Breast epithelium (tissue), 4 donors: ENCODE measurements around the gene ZMYND12. TPM values are rescaled to one million over a fixed set of nuclear protein-coding genes. Genes with fewer than 3 reads are reported as not detected.
"Not testable (repeated sequence)": the region's sequence is repeated elsewhere in the genome, so short reads cannot be mapped to it uniquely, and the experiment has no call there.

Experiments used
- DNase-seq, 2 donors: peaks; one replicate each; pipeline ENCODE4 v3.0.0-alpha.2; 2019; ENCODE audit warnings: low spot score in 2 of 2
- H3K27ac ChIP-seq, 2 donors: fragments of 200-600 bp; sonication (generic) in 1 of 2; one replicate each; pipeline ENCODE4 v1.5.1; 2016 to 2019; ENCODE audit warnings: mild to moderate bottlenecking in 1 of 2
- H3K27me3 ChIP-seq, 2 donors: fragments of 200-600 bp; sonication (generic) in 1 of 2; one replicate each; pipeline versions ENCODE4 v1.5.1 to v1.6.0; 2017 to 2019; ENCODE audit warnings: control low read depth in 1 of 2, mild to moderate bottlenecking in 1 of 2
- H3K36me3 ChIP-seq: fragments of 200-600 bp; one replicate; pipeline ENCODE4 v1.5.1; 2019
- H3K4me1 ChIP-seq, 2 donors: fragments of 200-600 bp; sonication (generic); one replicate each; pipeline ENCODE4 v1.5.1; 2016 to 2019; ENCODE audit warnings: control low read depth in 1 of 2
- H3K4me3 ChIP-seq, 3 donors: fragments of 200-600 bp; sonication (generic); 1 replicate in 2 of 3; 2 replicates in 1 of 3; pipeline ENCODE4 v1.5.1; 2016 to 2019; ENCODE audit warnings: mild to moderate bottlenecking in 3 of 3, moderate library complexity in 2 of 3
- H3K9me3 ChIP-seq, 2 donors: fragments of 200-600 bp; sonication (generic) in 1 of 2; one replicate each; pipeline ENCODE4 v1.5.1; 2016 to 2019; ENCODE audit warnings: control low read depth in 1 of 2
- CTCF ChIP-seq, 3 donors: fragments of 450-650 bp; IDR thresholded peaks; one replicate each; pipeline ENCODE4 v1.5.1; 2016 to 2017; ENCODE audit warnings: antibody characterized with exemption in 3 of 3, mild to moderate bottlenecking in 3 of 3, moderate library complexity in 3 of 3
- POLR2A ChIP-seq: fragments of 450-650 bp; IDR thresholded peaks from one replicate; pipeline ENCODE4 v1.6.1; 2016; ENCODE audit warnings: antibody characterized with exemption, mild to moderate bottlenecking, moderate library complexity
- POLR2AphosphoS5 ChIP-seq, 3 donors: sonication (generic); formaldehyde crosslinking; IDR thresholded peaks; one replicate each; pipeline ENCODE4 v1.6.1; 2017; ENCODE audit warnings: antibody characterized with exemption in 3 of 3
- intact Hi-C: fragments of 100-400 bp; cut with DNase I; formaldehyde crosslinking; loops from one replicate; pipeline ENCODE4 v1.15.1; 2023; ENCODE audit warnings: low total_unique reads
- total RNA-seq, 3 donors: library from RNA; depleted of rRNA; stranded (reverse); fragments of >200 nt; gene quantifications; one replicate each; pipeline ENCODE4 v1.1.0, GENCODE V29; 2016

ZMYND12 gene
- total RNA-seq, 3 donors from 2014 or later = 1.3 to 4.6 (median 3.8) TPM

GRCh38 chr1:42482635-42483153 lies 26.9 kb upstream of the ZMYND12 start:
- no peaks in the 10 kb centered on the region for H3K4me1 ChIP-seq
- intact Hi-C loops = no loop called here
- peaks cover 5% of the 10 kb centered on the region for H3K36me3 ChIP-seq
- H3K27me3 ChIP-seq = no peaks in the 10 kb centered on the region
- H3K4me3 ChIP-seq = no peak overlapping the region
- no peak overlapping the region for H3K27ac ChIP-seq
- H3K9me3 ChIP-seq = no peaks in the 10 kb centered on the region
- no peak for DNase-seq
- no peak for TF ChIP-seq CTCF (IDR thresholded peaks at IDR 0.05)
- TF ChIP-seq POLR2AphosphoS5 (IDR thresholded peaks at IDR 0.05) = no peak
- TF ChIP-seq POLR2A = no peak

- TF ChIP-seq CTCF (IDR thresholded peaks at IDR 0.05) (no peak), POLR2AphosphoS5 (IDR thresholded peaks at IDR 0.05) (no peak), POLR2A (no peak)
- Histone ChIP-seq H3K4me3 (no peak overlapping the region), H3K27me3 (no peaks in the 10 kb centered on the region), H3K4me1 (no peaks in the 10 kb centered on the region), H3K27ac (no peak overlapping the region), H3K9me3 (no peaks in the 10 kb centered on the region), H3K36me3 (peaks cover 5% of the 10 kb centered on the region)
- no peak for DNase-seq
- intact Hi-C loops = no loop called here
Observed at GRCh38 chr1:42480921-42481320, 25.1 kb upstream of the ZMYND12 start.

GRCh38 chr1:42479621-42480020 lies 23.8 kb upstream of the ZMYND12 start:
- intact Hi-C loops = no loop called here
- peaks cover 5% of the 10 kb centered on the region for H3K36me3 ChIP-seq
- H3K9me3 ChIP-seq = no peaks in the 10 kb centered on the region
- H3K4me3 ChIP-seq = no peak overlapping the region
- no peak for TF ChIP-seq POLR2AphosphoS5 (IDR thresholded peaks at IDR 0.05)
- no peak for TF ChIP-seq CTCF (IDR thresholded peaks at IDR 0.05)
- no peak for TF ChIP-seq POLR2A
- no peaks in the 10 kb centered on the region for H3K4me1 ChIP-seq
- no peaks in the 10 kb centered on the region for H3K27me3 ChIP-seq
- DNase-seq = no peak
- H3K27ac ChIP-seq = no peak overlapping the region

- H3K4me3 ChIP-seq = no peak overlapping the region
- no peaks in the 10 kb centered on the region for H3K36me3 ChIP-seq
- intact Hi-C loops = no loop called here
- no peaks in the 10 kb centered on the region for H3K4me1 ChIP-seq
- no peak for TF ChIP-seq CTCF (IDR thresholded peaks at IDR 0.05)
- H3K27ac ChIP-seq = no peak overlapping the region
- H3K27me3 ChIP-seq = no peaks in the 10 kb centered on the region
- no peaks in the 10 kb centered on the region for H3K9me3 ChIP-seq
- no peak for DNase-seq
Observed at GRCh38 chr1:42477775-42478174, 22.0 kb upstream of the ZMYND12 start.

- intact Hi-C loops, H3K4me1 ChIP-seq, H3K36me3 ChIP-seq, H3K4me3 ChIP-seq, H3K27me3 ChIP-seq, H3K27ac ChIP-seq, DNase-seq, H3K9me3 ChIP-seq: not testable (repeated sequence)
Observed at GRCh38 chr1:42477354-42477753, 21.5 kb upstream of the ZMYND12 start.

GRCh38 chr1:42476605-42477004 lies 20.8 kb upstream of the ZMYND12 start:
- H3K4me3 ChIP-seq = no peak overlapping the region
- H3K4me1 ChIP-seq = no peaks in the 10 kb centered on the region
- no peaks in the 10 kb centered on the region for H3K36me3 ChIP-seq
- H3K27me3 ChIP-seq = no peaks in the 10 kb centered on the region
- no peak for DNase-seq
- no peak overlapping the region for H3K27ac ChIP-seq
- no peaks in the 10 kb centered on the region for H3K9me3 ChIP-seq
- no peak for TF ChIP-seq POLR2A
- no peak for TF ChIP-seq POLR2AphosphoS5 (IDR thresholded peaks at IDR 0.05)
- TF ChIP-seq CTCF (IDR thresholded peaks at IDR 0.05) = no peak
- intact Hi-C loops = no loop called here
